DMS 273 (cell line): ENCODE results near the gene SCAND1.
A peak's percentile ranks its signal among the peaks of the same experiment; 100 is the strongest.
"Not testable (repeated sequence)": the region's sequence is repeated elsewhere in the genome, so short reads cannot be mapped to it uniquely, and the experiment has no call there.

Experiments used
- DNase-seq: peaks from one replicate; lab custom pipeline; 2025; ENCODE audit not compliant: unreplicated experiment; lab: John Stamatoyannopoulos, UW

Gene SCAND1

GRCh38 chr20:35963878-35964277, 9.6 kb upstream of the SCAND1 start:
- no peak for DNase-seq

- not testable (repeated sequence) for DNase-seq
Measured at GRCh38 chr20:35959291-35959690, 5.0 kb upstream of the SCAND1 start.

GRCh38 chr20:35956616-35957015, 2.3 kb upstream of the SCAND1 start:
- no peak for DNase-seq

GRCh38 chr20:35954907-35955251, 577 bp upstream of the SCAND1 start:
- DNase-seq, result peak; percentile 67

- DNase-seq, result peak; percentile 81
Measured at GRCh38 chr20:35953387-35954199, 709 bp downstream of the SCAND1 start.

- DNase-seq, result peak; percentile 62
Measured at GRCh38 chr20:35952480-35953386, 1.6 kb downstream of the SCAND1 start.

GRCh38 chr20:35952080-35952479, 2.2 kb downstream of the SCAND1 start:
- not testable (repeated sequence) for DNase-seq

- DNase-seq, result no peak
Measured at GRCh38 chr20:35950093-35950492, 4.2 kb downstream of the SCAND1 start.

- DNase-seq, result no peak
Measured at GRCh38 chr20:35947907-35948306, 6.4 kb downstream of the SCAND1 start.

GRCh38 chr20:35947489-35947888, 6.8 kb downstream of the SCAND1 start:
- peak; percentile 69 for DNase-seq

- DNase-seq, result no peak
Measured at GRCh38 chr20:35942243-35942642, 12.1 kb downstream of the SCAND1 start.

- no peak for DNase-seq
Measured at GRCh38 chr20:35941620-35942019, 12.7 kb downstream of the SCAND1 start.

GRCh38 chr20:35939264-35939663, 15.0 kb downstream of the SCAND1 start:
- no peak for DNase-seq

GRCh38 chr20:35934050-35934449, 20.3 kb downstream of the SCAND1 start:
- DNase-seq, result no peak

- no peak for DNase-seq
Measured at GRCh38 chr20:35929301-35929700, 25.0 kb downstream of the SCAND1 start.

GRCh38 chr20:35920523-35920922, 33.8 kb downstream of the SCAND1 start:
- DNase-seq, result no peak

GRCh38 chr20:35918021-35918420, 36.3 kb downstream of the SCAND1 start:
- DNase-seq, result no peak

GRCh38 chr20:35917077-35917476, 37.2 kb downstream of the SCAND1 start:
- no peak for DNase-seq

- DNase-seq, result no peak
Measured at GRCh38 chr20:35912881-35913280, 41.4 kb downstream of the SCAND1 start.

- DNase-seq, result no peak
Measured at GRCh38 chr20:35910254-35910653, 44.0 kb downstream of the SCAND1 start.

- DNase-seq, result no peak
Measured at GRCh38 chr20:35909796-35910195, 44.5 kb downstream of the SCAND1 start.

GRCh38 chr20:35909176-35909575, 45.1 kb downstream of the SCAND1 start:
- DNase-seq, result no peak
